ENCODE data around the gene RAB34.

- TF ChIP-seq CTCF (IDR thresholded peaks at IDR 0.05) (no peak), POLR2AphosphoS5 (IDR thresholded peaks at IDR 0.05; ENCODE audit: low read depth, low read length) (no peak)
Measured at GRCh38 chr17:28693869-28694268, 23.8 kb downstream of the RAB34 start.
